ENCODE data around the gene CEP295NL.
A peak's percentile ranks its signal among the peaks of the same experiment; 100 is the strongest.

CEP295NL gene

DNA sequence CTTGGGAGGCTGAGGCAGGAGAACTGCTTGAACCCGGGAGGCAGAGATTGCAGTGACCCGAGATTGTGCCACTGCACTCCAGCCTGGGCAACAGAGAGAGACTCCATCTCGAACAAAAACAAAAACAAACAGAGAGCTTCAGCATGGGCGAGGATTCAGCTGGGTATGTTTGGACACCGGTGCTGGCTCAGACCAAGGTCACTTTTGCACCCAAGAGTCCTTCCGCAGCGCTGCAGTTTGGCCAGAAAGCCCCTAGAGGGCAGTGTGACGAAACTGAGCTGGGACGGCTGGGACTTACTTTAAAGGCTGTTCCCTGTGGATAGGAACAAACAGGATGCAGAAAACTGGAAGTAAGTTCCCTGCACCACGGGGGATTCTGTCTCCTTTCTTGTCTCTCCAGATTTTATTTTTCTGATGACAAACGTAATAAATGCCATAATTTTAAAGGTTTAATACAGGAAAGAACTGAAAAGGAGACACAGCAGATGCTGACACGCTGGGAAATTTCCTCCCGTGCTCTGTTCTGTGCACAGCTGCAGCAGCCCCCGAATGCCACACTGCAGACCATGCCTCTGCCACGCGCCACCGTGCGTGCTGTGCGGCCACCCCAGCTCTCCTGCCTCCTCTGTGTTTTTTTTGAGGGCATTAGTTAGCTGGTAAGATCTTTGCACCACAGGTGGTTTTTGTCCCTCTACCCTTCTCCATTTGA lies 37.2 kb downstream of the CEP295NL start:
- DNase-seq (ENCODE audit: low read depth in 2 of 2), result peak; percentile 24 to 31

DNA sequence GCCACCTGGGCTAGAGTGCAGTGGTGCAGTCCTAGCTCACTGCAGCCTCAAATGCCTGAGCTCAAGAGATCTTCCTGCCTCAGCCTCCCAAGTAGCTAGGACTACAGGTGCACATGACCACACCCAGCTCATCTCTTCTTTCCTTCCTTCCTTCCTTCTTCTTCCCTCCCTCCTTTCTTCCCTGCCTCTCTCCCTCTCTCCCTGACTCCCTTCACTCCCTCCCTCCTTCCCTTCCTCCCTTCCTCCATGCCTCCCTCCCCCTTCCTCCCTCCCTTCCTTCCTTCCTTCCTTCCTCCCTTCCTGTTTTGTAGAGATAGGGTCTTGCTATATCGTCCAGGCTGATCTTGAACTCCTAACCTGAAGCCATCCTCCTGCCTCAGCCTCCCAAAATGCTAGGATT lies 38.9 kb downstream of the CEP295NL start:
- DNase-seq (ENCODE audit: low read depth in 2 of 2), result no peak

GRCh38 chr17:78862073-78863023 lies 40.7 kb downstream of the CEP295NL start:
- no peak for DNase-seq (ENCODE audit: low read depth in 2 of 2)

DNA sequence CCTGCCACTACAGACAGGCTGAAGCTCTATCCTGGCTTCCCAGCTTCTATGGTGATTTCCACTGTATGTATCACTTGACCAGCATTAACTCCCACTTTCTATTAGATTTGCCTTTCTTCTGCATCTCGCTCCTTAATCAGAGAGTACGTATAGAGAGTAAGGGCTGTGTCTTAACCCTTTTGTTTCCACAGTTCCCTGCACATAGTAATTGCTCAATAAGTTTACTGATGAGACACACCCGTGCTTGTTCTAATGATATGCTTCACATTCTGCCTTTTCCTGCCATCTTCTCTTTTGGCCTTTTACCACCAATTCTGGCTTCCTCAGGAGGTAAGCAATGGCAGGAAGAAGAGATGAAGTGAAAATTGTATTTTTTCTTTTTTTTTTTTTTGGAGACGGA lies 41.8 kb downstream of the CEP295NL start:
- DNase-seq (ENCODE audit: low read depth in 2 of 2), result no peak

DNA sequence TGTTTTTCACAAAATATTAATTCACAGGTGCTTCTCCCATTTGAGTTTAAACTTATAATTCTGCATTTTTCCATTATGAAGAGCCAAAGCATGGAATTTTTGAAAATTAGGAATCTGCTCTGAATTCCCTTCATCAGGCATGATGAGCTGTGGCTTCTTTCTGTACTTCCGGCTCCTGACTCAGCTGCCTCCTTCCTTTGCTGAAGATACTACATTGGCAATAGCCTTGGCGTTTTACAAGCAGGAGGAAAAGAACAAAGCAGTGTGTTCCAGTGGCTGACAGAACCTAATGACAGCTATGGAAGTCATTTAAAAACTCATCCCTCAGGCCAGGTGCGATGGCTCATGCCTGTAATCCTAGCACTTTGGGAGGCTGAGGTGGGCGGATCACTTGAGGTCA lies 44.0 kb downstream of the CEP295NL start:
- no peak for DNase-seq (ENCODE audit: low read depth in 2 of 2)

DNA sequence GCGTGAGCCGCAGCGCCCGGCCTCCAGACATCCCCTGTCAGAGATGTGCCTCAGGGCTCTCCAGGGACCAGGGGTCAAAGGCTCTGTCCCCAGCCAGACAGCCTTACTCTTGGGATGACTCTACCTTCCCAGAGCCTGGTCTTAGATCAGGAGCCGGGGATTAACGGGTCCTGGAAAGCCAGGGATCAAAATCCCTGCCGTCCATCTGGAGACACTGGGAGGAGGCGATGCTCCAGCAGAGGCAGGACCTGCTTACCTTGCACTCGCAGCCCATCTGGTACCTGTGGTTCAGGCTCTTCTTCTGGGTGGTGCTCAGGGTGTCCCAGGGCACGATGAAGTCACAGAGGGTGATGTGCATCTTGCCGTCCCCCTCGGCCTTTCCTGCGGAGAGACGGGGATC lies 45.7 kb downstream of the CEP295NL start:
- no peak for DNase-seq (ENCODE audit: low read depth in 2 of 2)

DNA sequence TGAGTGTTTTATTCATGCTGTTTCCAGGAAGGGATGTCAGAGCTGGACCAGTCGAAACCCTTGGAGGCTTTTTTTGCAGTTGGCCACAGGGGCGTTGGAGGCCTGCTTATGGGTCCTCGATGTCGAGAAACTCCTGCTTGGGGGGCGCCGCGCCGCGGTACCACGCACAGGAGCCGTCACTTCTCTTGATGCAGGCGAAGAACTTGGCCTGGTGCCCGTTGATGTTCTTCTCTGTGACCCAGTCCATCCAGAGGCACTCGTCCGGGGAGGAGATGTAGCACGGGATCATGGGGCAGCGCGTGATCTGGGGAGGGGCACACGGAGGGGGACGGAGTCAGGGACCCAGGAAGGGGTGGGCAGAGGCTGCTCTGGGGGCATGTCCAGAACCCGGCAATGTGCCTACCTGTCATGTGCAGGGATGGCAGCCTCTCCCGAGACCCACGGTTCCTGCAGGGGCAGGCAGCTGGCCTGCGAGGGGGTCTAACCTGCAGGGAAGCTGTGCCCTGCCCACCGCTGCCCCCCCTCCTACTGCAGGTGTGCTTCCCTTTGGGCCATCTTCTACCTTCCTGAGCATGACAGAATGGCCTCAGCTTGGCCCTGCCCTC lies 47.3 kb downstream of the CEP295NL start:
- DNase-seq (ENCODE audit: low read depth in 2 of 2), result no peak

DNA sequence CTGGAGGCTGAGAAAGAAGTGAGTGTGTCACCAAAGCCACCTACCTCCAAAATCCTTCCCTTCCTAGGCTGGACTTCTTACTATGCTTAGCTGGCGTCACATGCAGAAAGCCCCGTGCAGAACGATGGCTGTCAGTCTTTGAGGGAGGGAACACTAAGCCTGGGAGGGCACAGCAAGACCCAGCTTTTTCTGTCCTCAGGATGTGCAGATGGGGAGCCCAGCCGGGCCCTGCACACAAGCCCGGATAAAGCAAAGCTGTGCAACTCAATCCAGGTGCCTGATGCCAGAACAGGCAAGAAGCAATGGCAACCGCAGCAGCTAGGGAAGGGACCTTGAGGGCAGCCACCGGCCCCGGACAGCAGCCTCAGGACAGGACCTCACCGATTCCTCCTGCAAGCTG lies 48.5 kb downstream of the CEP295NL start:
- DNase-seq (ENCODE audit: low read depth in 2 of 2), result no peak

- no peak for DNase-seq (ENCODE audit: low read depth in 2 of 2)
These were observed 49.0 kb downstream of the CEP295NL start for GRCh38 chr17:78853926-78854394.

DNA sequence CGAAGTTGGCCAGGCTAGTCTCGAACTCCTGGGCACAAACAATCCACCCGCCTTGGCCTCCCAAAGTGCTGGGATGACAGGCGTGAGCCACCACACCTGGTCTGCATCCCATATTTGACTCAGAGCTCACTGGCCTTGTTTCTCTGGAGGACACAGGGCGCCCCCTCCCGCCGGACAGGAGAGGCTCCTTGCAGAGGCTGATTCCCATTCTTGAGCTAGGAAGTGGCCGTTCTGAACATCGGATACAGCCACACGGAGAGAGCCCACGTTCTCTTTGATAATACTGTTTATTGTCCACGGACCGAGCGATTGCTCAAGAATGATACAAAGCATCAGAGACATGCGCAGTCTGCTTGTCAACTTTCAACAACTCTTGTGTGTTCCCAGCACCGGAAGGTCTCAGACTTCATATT lies 50.3 kb downstream of the CEP295NL start:
- DNase-seq (ENCODE audit: low read depth in 2 of 2), result no peak

DNA sequence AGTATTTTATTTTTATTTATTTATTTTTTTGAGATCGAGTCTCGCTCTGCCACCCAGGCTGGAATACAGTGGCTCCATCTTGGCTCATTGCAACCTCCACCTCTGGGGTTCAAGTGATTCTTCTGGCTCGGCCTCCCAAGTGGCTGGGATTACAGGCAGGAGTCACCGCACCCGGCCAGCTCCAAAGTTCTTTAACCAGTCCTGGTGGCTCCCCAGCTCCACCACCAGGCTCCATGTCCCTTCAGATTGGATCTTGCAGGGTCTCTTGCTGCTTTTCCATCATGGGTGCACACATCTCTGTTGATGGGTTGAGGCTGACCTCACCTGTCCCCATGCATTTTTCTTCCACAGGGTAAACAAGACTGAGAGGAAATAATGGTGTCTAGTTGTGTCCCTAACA lies 54.0 kb downstream of the CEP295NL start:
- no peak for DNase-seq (ENCODE audit: low read depth in 2 of 2)

- DNase-seq (ENCODE audit: low read depth in 2 of 2), result no peak
These were observed 55.9 kb downstream of the CEP295NL start for GRCh38 chr17:78847052-78847451.

- no peak for DNase-seq (ENCODE audit: low read depth in 2 of 2)
These were observed 58.5 kb downstream of the CEP295NL start for GRCh38 chr17:78844301-78845005.

DNA sequence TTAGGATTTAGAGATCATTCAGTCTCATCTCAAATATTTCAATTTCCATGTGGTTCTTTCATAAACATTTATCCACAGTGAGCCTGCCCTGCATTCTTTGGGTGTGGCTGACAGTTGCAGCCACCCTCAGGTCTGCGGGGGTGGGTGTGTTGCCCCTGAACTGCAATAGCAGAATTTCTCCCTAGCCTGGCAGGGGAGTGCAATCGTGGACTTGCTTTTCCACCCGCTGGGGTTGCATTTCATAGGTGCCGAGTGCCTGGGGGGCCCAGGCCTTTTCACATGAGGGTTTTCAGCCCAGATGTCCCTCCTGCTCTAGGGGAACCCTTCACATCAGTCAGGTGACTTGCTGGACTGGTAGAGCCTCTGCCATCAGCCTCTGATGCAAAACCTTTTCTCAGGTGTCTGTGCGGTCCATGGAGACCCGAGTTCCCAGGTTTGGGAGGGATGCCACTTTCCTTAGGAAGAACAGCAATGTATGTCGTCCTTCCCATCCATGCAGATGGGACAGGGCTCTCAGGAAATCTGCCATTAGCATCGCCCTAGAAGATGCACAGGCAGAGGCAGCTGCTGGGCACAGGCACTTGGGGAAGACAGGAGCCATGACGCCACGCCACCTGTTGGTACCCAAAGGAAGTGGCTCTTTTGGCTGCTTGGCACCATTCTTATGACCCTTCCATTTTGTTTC lies 60.0 kb downstream of the CEP295NL start:
- peak; percentile 27 to 30 for DNase-seq (ENCODE audit: low read depth in 2 of 2)

DNA sequence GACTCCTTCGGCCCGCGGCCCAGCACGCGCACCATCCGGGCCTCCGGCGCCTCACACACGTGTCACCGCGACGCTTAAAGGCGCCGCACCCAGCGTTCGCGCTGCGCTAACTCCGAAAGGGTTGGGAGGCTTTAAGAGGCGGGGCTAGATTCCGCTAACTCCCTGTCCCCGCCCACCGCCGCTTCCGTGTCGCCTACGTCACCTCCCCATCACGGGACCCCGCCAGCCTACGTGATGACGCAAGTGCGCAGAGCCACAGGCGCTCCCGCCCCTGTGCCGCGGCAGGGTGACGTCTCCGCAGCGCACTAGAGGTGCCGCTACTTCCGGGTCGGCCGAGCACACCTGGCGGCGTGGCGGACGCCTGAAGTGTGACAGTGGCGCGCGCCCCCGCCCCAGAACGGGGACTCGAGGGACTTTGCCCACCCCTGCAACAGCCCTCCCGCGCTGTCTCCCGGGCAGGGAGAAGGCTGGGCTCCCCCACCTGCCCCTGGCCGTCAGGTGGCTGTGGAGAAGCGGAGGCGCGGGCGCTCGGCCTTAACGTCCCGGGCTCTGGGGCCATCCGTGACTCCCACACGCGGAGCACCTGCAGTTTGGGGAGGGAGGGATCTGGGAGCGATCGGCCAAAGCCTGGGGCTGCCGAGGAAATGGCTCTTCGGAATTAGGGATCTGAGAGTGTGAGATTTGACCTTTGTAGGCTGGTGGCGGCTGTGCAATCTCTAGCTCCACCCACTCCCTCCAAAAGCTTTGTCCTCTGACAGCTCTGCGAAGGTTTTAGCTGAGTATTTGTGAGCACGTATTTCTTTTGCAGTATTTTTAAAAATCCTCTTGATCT lies 62.0 kb downstream of the CEP295NL start, which contains the start of gene USP36:
TSS of gene USP36 (minus strand) at position 35 of the 832 bp plus-strand sequence. CDS start 4,451 bp downstream, outside the sequence.
- peak; percentile 99 to 100 for DNase-seq (ENCODE audit: low read depth in 2 of 2)
